ENCODE measurements around the gene TAF11L6.
"Not testable (repeated sequence)": the region's sequence is repeated elsewhere in the genome, so short reads cannot be mapped to it uniquely, and the experiment has no call there.

Gene TAF11L6

GRCh38 chr5:17528369-17528768, at the start of gene TAF11L6:
Gene TAF11L6, plus strand, starts transcription at chr5:17528669.
- not testable (repeated sequence) for H3K36me3 ChIP-seq, H4K20me1 ChIP-seq, H3K9ac ChIP-seq, H3K4me2 ChIP-seq, H3K4me3 ChIP-seq, H3K9me3 ChIP-seq, H3K27me3 ChIP-seq, H3K4me1 ChIP-seq, H3K27ac ChIP-seq

GRCh38 chr5:17481378-17481777, 47.1 kb upstream of the TAF11L6 start:
- Histone ChIP-seq H3K36me3 (no peaks in the 10 kb centered on the region), H4K20me1 (no peaks in the 10 kb centered on the region), H3K4me1 (peaks cover 15% of the 10 kb centered on the region), H3K27me3 (no peaks in the 10 kb centered on the region), H3K9me3 (no peaks in the 10 kb centered on the region), H3K4me2 (no peak overlapping the region), H3K9ac (no peak overlapping the region), H3K4me3 (no peak overlapping the region), H3K27ac (no peak overlapping the region)
- no peak for TF ChIP-seq Cebpa-rat (IDR thresholded peaks at IDR 0.05)

- no peak for TF ChIP-seq Cebpa-rat (IDR thresholded peaks at IDR 0.05)
- H3K9me3 ChIP-seq: no peaks in the 10 kb centered on the region
Observed at GRCh38 chr5:17482790-17483189, 45.7 kb upstream of the TAF11L6 start.

GRCh38 chr5:17486464-17487173, 41.9 kb upstream of the TAF11L6 start:
- not testable (repeated sequence) for H3K36me3 ChIP-seq, H4K20me1 ChIP-seq, H3K9ac ChIP-seq, H3K4me3 ChIP-seq, H3K4me2 ChIP-seq, H3K27me3 ChIP-seq, H3K9me3 ChIP-seq, H3K4me1 ChIP-seq, H3K27ac ChIP-seq

More at GRCh38 chr5:17482790-17483189, 45.7 kb upstream of the TAF11L6 start:
- Histone ChIP-seq H3K9ac (no peak overlapping the region), H3K4me2 (no peak overlapping the region), H3K4me1 (peaks cover 5% of the 10 kb centered on the region), H3K36me3 (no peaks in the 10 kb centered on the region), H4K20me1 (no peaks in the 10 kb centered on the region), H3K27ac (no peak overlapping the region), H3K27me3 (no peaks in the 10 kb centered on the region), H3K4me3 (no peak overlapping the region)

- H3K27me3 ChIP-seq: no peaks in the 10 kb centered on the region
- H3K9me3 ChIP-seq: 0 out of 2 replicates have a peak, but pooled peaks cover 4% of the 10 kb centered on the region
- H3K4me3 ChIP-seq: no peak overlapping the region
- no peaks in the 10 kb centered on the region for H4K20me1 ChIP-seq
- H3K27ac ChIP-seq: no peak overlapping the region
- no peak overlapping the region for H3K9ac ChIP-seq
- H3K4me2 ChIP-seq: no peak overlapping the region
- no peaks in the 10 kb centered on the region for H3K36me3 ChIP-seq
- no peak for TF ChIP-seq Cebpa-rat (IDR thresholded peaks at IDR 0.05)
- H3K4me1 ChIP-seq: peaks cover 8% of the 10 kb centered on the region
Observed at GRCh38 chr5:17487174-17487512, 41.3 kb upstream of the TAF11L6 start.

- not testable (repeated sequence) for H4K20me1 ChIP-seq, H3K4me2 ChIP-seq, H3K27me3 ChIP-seq, H3K36me3 ChIP-seq, H3K9ac ChIP-seq, H3K27ac ChIP-seq, H3K4me1 ChIP-seq, H3K4me3 ChIP-seq
- H3K9me3 ChIP-seq: 0 out of 2 replicates have a peak, but pooled peaks cover 12% of the 10 kb centered on the region
Observed at GRCh38 chr5:17491257-17491656, 37.2 kb upstream of the TAF11L6 start.

- TF ChIP-seq Cebpa-rat (IDR thresholded peaks at IDR 0.05): no peak
- Histone ChIP-seq H3K27me3 (no peaks in the 10 kb centered on the region), H4K20me1 (no peaks in the 10 kb centered on the region), H3K4me1 (peaks cover 8% of the 10 kb centered on the region), H3K9me3 (0 out of 2 replicates have a peak, but pooled peaks cover 12% of the 10 kb centered on the region), H3K9ac (no peak overlapping the region), H3K4me2 (no peak overlapping the region), H3K36me3 (no peaks in the 10 kb centered on the region), H3K27ac (no peak overlapping the region), H3K4me3 (no peak overlapping the region)
Observed at GRCh38 chr5:17492770-17493169, 35.7 kb upstream of the TAF11L6 start.

- no peak overlapping the region for H3K9ac ChIP-seq
- no peaks in the 10 kb centered on the region for H3K4me1 ChIP-seq
- H3K27ac ChIP-seq: no peak overlapping the region
- TF ChIP-seq Cebpa-rat (IDR thresholded peaks at IDR 0.05): no peak
- H3K9me3 ChIP-seq: 0 out of 2 replicates have a peak, but pooled peaks cover 5% of the 10 kb centered on the region
- H3K27me3 ChIP-seq: no peaks in the 10 kb centered on the region
- no peak overlapping the region for H3K4me2 ChIP-seq
- H3K36me3 ChIP-seq: no peaks in the 10 kb centered on the region
- H4K20me1 ChIP-seq: no peaks in the 10 kb centered on the region
- no peak overlapping the region for H3K4me3 ChIP-seq
Observed at GRCh38 chr5:17497446-17497845, 31.0 kb upstream of the TAF11L6 start.

- not testable (repeated sequence) for H3K4me3 ChIP-seq, H4K20me1 ChIP-seq, H3K4me1 ChIP-seq, H3K9ac ChIP-seq, H3K27ac ChIP-seq, H3K36me3 ChIP-seq, H3K4me2 ChIP-seq, H3K27me3 ChIP-seq, H3K9me3 ChIP-seq
Observed at GRCh38 chr5:17497931-17498330, 30.5 kb upstream of the TAF11L6 start, which contains the start of gene TAF11L2. Gene TAF11L2, plus strand, starts transcription at chr5:17498231.

- no peak overlapping the region for H3K27ac ChIP-seq
- no peak overlapping the region for H3K4me3 ChIP-seq
- no peaks in the 10 kb centered on the region for H3K4me1 ChIP-seq
- no peak overlapping the region for H3K9ac ChIP-seq
- no peaks in the 10 kb centered on the region for H4K20me1 ChIP-seq
- TF ChIP-seq Cebpa-rat (IDR thresholded peaks at IDR 0.05): no peak
- H3K4me2 ChIP-seq: no peak overlapping the region
- H3K9me3 ChIP-seq: no peaks in the 10 kb centered on the region
- H3K27me3 ChIP-seq: no peaks in the 10 kb centered on the region
- H3K36me3 ChIP-seq: no peaks in the 10 kb centered on the region
Observed at GRCh38 chr5:17511775-17512325, 16.6 kb upstream of the TAF11L6 start.

- not testable (repeated sequence) for H3K36me3 ChIP-seq, H3K9me3 ChIP-seq, H3K4me2 ChIP-seq, H3K4me3 ChIP-seq, H3K4me1 ChIP-seq, H3K27ac ChIP-seq, H3K9ac ChIP-seq, H3K27me3 ChIP-seq, H4K20me1 ChIP-seq
Observed at GRCh38 chr5:17517526-17517925, 10.9 kb upstream of the TAF11L6 start.

GRCh38 chr5:17518067-17518466, 10.4 kb upstream of the TAF11L6 start, which contains the start of gene TAF11L3:
Gene TAF11L3, plus strand, starts transcription at chr5:17518367.
- H3K27ac ChIP-seq, H3K4me3 ChIP-seq, H3K4me1 ChIP-seq, H4K20me1 ChIP-seq, H3K9ac ChIP-seq, H3K27me3 ChIP-seq, H3K4me2 ChIP-seq, H3K9me3 ChIP-seq, H3K36me3 ChIP-seq: not testable (repeated sequence)

- not testable (repeated sequence) for H3K27ac ChIP-seq, H3K9me3 ChIP-seq, H3K9ac ChIP-seq, H3K36me3 ChIP-seq, H3K4me3 ChIP-seq, H3K27me3 ChIP-seq, H4K20me1 ChIP-seq, H3K4me2 ChIP-seq, H3K4me1 ChIP-seq
Observed at GRCh38 chr5:17519508-17519907, 9.0 kb upstream of the TAF11L6 start.

GRCh38 chr5:17521501-17521900, 7.0 kb upstream of the TAF11L6 start, which contains the start of gene TAF11L4:
Gene TAF11L4, plus strand, starts transcription at chr5:17521801.
- H3K4me3 ChIP-seq, H3K4me1 ChIP-seq, H3K4me2 ChIP-seq, H3K27me3 ChIP-seq, H4K20me1 ChIP-seq, H3K9ac ChIP-seq, H3K36me3 ChIP-seq, H3K27ac ChIP-seq, H3K9me3 ChIP-seq: not testable (repeated sequence)
